ENCODE results near the gene DAB2IP. TPM values are rescaled to one million over a fixed set of nuclear protein-coding genes. Genes with fewer than 3 reads are reported as not detected.

Gene DAB2IP
- total RNA-seq, 1 experiment from 2014 or later = 52.6 TPM

GRCh38 chr9:121753802-121754654, 102.6 kb downstream of the DAB2IP start:
- no peak for ATAC-seq
- Mint-ChIP-seq H3K4me3 (no peak overlapping the region), H3K27ac (no peak overlapping the region; the same call in 1 of the 2 replicates), H3K27me3 (ENCODE audit: low read depth) (no peaks in the 10 kb centered on the region), H3K9me3 (no peaks in the 10 kb centered on the region), H3K4me1 (no peaks in the 10 kb centered on the region), H3K36me3 (no peaks in the 10 kb centered on the region; the same call in 1 of the 2 replicates)
- CTCF ChIA-PET = interaction anchor here (1.3 to 3.4 kb wide), 5 partner anchors 19 to 177 kb away, joined by 3 to 15 read pairs (median 7); no protein-coding TSS in a partner anchor
- DNase-seq (ENCODE audit: low spot score) = no peak
- POLR2A ChIA-PET = no interaction called here
- TF ChIP-seq ZNF121 (CRISPR knock-in tag; IDR thresholded peaks at IDR 0.05) (no peak), USF1 (CRISPR knock-in tag; IDR thresholded peaks at IDR 0.05) (no peak), ZNF263 (CRISPR knock-in tag; IDR thresholded peaks at IDR 0.05; ENCODE audit: low read depth) (no peak), GTF2I (CRISPR knock-in tag; conservative IDR thresholded peaks at IDR 0.05) (no peak), PRDM15 (CRISPR knock-in tag; IDR thresholded peaks at IDR 0.05) (no peak), TP53 (CRISPR knock-in tag; IDR thresholded peaks at IDR 0.05) (no peak), HMGA2 (CRISPR knock-in tag; IDR thresholded peaks at IDR 0.05) (no peak), MAX (CRISPR knock-in tag; IDR thresholded peaks at IDR 0.05) (no peak)

GRCh38 chr9:121754655-121755436, 103.4 kb downstream of the DAB2IP start:
- Mint-ChIP-seq H3K36me3 (peaks cover 3% of the 10 kb centered on the region), H3K9me3 (no peaks in the 10 kb centered on the region), H3K4me1 (no peaks in the 10 kb centered on the region), H3K27ac (no peak overlapping the region), H3K27me3 (ENCODE audit: low read depth) (no peaks in the 10 kb centered on the region), H3K4me3 (no peak overlapping the region)
- DNase-seq (ENCODE audit: low spot score) = no peak
- ATAC-seq = no peak
- CTCF ChIA-PET = interaction anchor here (1.3 to 3.4 kb wide), 5 partner anchors 20 to 176 kb away, joined by 3 to 15 read pairs (median 7); no protein-coding TSS in a partner anchor
- 0 out of 2 replicates have a peak, but pooled peaks have one; percentile 19 for TF ChIP-seq ZNF423 (CRISPR knock-in tag; IDR thresholded peaks at IDR 0.05)
- TF ChIP-seq NR2C2 (CRISPR knock-in tag; IDR thresholded peaks at IDR 0.05) = no peak
- POLR2A ChIA-PET = no interaction called here

- DNase-seq (ENCODE audit: low spot score) (no peak), ATAC-seq (no peak)
- H3K4me1 Mint-ChIP-seq = no peaks in the 10 kb centered on the region
- CTCF ChIA-PET = interaction anchor here (3.4 kb wide), 1 partner anchor 21 kb away, joined by 15 read pairs; no protein-coding TSS in a partner anchor
- H3K27me3 Mint-ChIP-seq (ENCODE audit: low read depth) = no peaks in the 10 kb centered on the region
- no peak overlapping the region for H3K4me3 Mint-ChIP-seq
- peaks cover 4% of the 10 kb centered on the region for H3K36me3 Mint-ChIP-seq
- H3K27ac Mint-ChIP-seq = peak overlapping the region; percentile 41; the same call in 1 of the 2 replicates
- POLR2A ChIA-PET = no interaction called here
- H3K9me3 Mint-ChIP-seq = no peaks in the 10 kb centered on the region
- TF ChIP-seq PRRX2 (CRISPR knock-in tag; IDR thresholded peaks at IDR 0.05) (no peak), GTF2I (CRISPR knock-in tag; conservative IDR thresholded peaks at IDR 0.05) (no peak), MAX (CRISPR knock-in tag; IDR thresholded peaks at IDR 0.05) (no peak), TCF7 (CRISPR knock-in tag; IDR thresholded peaks at IDR 0.05; ENCODE audit: low read depth) (no peak), ZNF219 (CRISPR knock-in tag; IDR thresholded peaks at IDR 0.05; ENCODE audit: borderline replicate concordance) (no peak), ATF3 (CRISPR knock-in tag; conservative IDR thresholded peaks at IDR 0.05) (no peak), IRF2 (CRISPR knock-in tag; IDR thresholded peaks at IDR 0.05; ENCODE audit: borderline replicate concordance, low read depth) (no peak), ZBTB21 (CRISPR knock-in tag; IDR thresholded peaks at IDR 0.05; ENCODE audit: borderline replicate concordance) (no peak), ZNF263 (CRISPR knock-in tag; IDR thresholded peaks at IDR 0.05; ENCODE audit: low read depth) (no peak), TP53 (CRISPR knock-in tag; IDR thresholded peaks at IDR 0.05) (no peak), NFE2L1 (CRISPR knock-in tag; IDR thresholded peaks at IDR 0.05) (no peak), RELA (CRISPR knock-in tag; IDR thresholded peaks at IDR 0.05; ENCODE audit: borderline replicate concordance) (no peak), USF2 (CRISPR knock-in tag; IDR thresholded peaks at IDR 0.05) (no peak), ELF4 (CRISPR knock-in tag; IDR thresholded peaks at IDR 0.05; ENCODE audit: low read depth) (no peak), ZNF425 (CRISPR knock-in tag; conservative IDR thresholded peaks at IDR 0.05) (no peak)
These were observed 104.1 kb downstream of the DAB2IP start for GRCh38 chr9:121755581-121755980.
